Endothelial cell of umbilical vein (primary cell): Measurements from ENCODE around the gene BTBD2. TPM values are rescaled to one million over a fixed set of nuclear protein-coding genes. Genes with fewer than 3 reads are reported as not detected.

ENCODE experiments used
- BruUV-seq: library from RNA; stranded (reverse); fragments of 400-500 nt; replicated peaks from 2 replicates; lab custom pipeline; 2021; lab: Mats Ljungman, UMichigan
- CTCF ChIA-PET: fragments of 300-600, 350-600 bp; sonication (Branson Sonifier 250); formaldehyde crosslinking; loops from one replicate; lab custom pipeline; 2021; ENCODE audit warnings: antibody characterized with exemption, inconsistent platforms; lab: Charles Lee
- POLR2A ChIA-PET: fragments of 300-600, 350-600 bp; sonication (Branson Sonifier 250); formaldehyde crosslinking; loops from one replicate; lab custom pipeline; 2021; ENCODE audit warnings: antibody characterized with exemption, inconsistent platforms; lab: Charles Lee
- DNase-seq: peaks from one replicate; pipeline ENCODE4 v3.0.0-alpha.2; 2011; ENCODE audit warnings: low read depth, low spot score
- FAIRE-seq: peaks from 2 replicates; lab custom pipeline; 2011; peaks lifted over from hg19 to GRCh38; lab: Jason Lieb, UNC
- H2AFZ ChIP-seq: 2 replicates; pipeline ENCODE4 v1.6.0; 2012; ENCODE audit warnings: low read depth, low read length, control low read depth, inconsistent platforms
- H3K27ac ChIP-seq: 2 replicates; pipeline ENCODE4 v1.5.1; 2011; ENCODE audit warnings: low read depth, mild to moderate bottlenecking, control low read depth, low read length, moderate library complexity; ENCODE audit not compliant: insufficient read depth
- H3K27me3 ChIP-seq, 2 experiments: 2 replicates each; pipeline versions ENCODE4 v1.6.0 to v1.6.1; 2011; ENCODE audit warnings: low read length in 2 of 2, mixed read lengths in 1 of 2; ENCODE audit not compliant: control insufficient read depth in 2 of 2, insufficient read depth in 2 of 2
- H3K36me3 ChIP-seq, 2 experiments: 2 replicates in 1 of 2; 3 replicates in 1 of 2; pipeline ENCODE4 v1.5.1; 2011; ENCODE audit warnings: low read length in 2 of 2, mild to moderate bottlenecking in 1 of 2, moderate library complexity in 1 of 2; ENCODE audit not compliant: control insufficient read depth in 2 of 2, insufficient read depth in 2 of 2; ENCODE audit errors: extremely low read depth in 1 of 2
- H3K4me1 ChIP-seq: 3 replicates; pipeline ENCODE4 v1.5.1; 2011; ENCODE audit warnings: mild to moderate bottlenecking, low read length; ENCODE audit not compliant: control insufficient read depth, insufficient read depth; ENCODE audit errors: extremely low read depth
- H3K4me2 ChIP-seq: 2 replicates; pipeline ENCODE4 v1.6.1; 2011; ENCODE audit warnings: low read length, control low read depth, mixed read lengths; ENCODE audit not compliant: insufficient read depth
- H3K4me3 ChIP-seq, 3 experiments: fragments of 200-600 bp in 1 of 3; sonication (generic), shearing (Covaris generic) in 1 of 3; replicated peaks in 1 of 3; 2 replicates each; pipeline ENCODE4 v1.5.1; 2011 to 2016; ENCODE audit warnings: control low read depth in 3 of 3, low read length in 3 of 3, mild to moderate bottlenecking in 2 of 3, inconsistent platforms in 1 of 3, low read depth in 1 of 3, moderate library complexity in 1 of 3; ENCODE audit not compliant: insufficient read depth in 1 of 3
- H3K79me2 ChIP-seq: 2 replicates; pipeline ENCODE4 v1.6.0; 2012; ENCODE audit warnings: low read length, inconsistent platforms; ENCODE audit not compliant: control insufficient read depth, insufficient read depth
- H3K9ac ChIP-seq: replicated peaks from 2 replicates; pipeline ENCODE3; 2011; ENCODE audit warnings: low read length, control low read depth; ENCODE audit not compliant: insufficient read depth; ENCODE audit errors: extremely low read depth
- H3K9me1 ChIP-seq: replicated peaks from 3 replicates; pipeline ENCODE4 v1.6.0; 2011; ENCODE audit warnings: mild to moderate bottlenecking, low read length; ENCODE audit not compliant: control insufficient read depth, insufficient read depth; ENCODE audit errors: extremely low read depth
- H3K9me3 ChIP-seq: replicated peaks from 2 replicates; pipeline ENCODE4 v1.5.1; 2012; ENCODE audit warnings: low read length, inconsistent platforms; ENCODE audit not compliant: control insufficient read depth, insufficient read depth
- H4K20me1 ChIP-seq: replicated peaks from 2 replicates; pipeline ENCODE3; 2011; ENCODE audit warnings: mild to moderate bottlenecking, low read length; ENCODE audit not compliant: control insufficient read depth, insufficient read depth; ENCODE audit errors: extremely low read depth
- EZH2 ChIP-seq: IDR thresholded peaks from 2 replicates; pipeline ENCODE4 v1.6.1; 2012; ENCODE audit warnings: borderline replicate concordance, low read depth, mild to moderate bottlenecking, moderate library complexity, low read length, inconsistent platforms; ENCODE audit not compliant: severe bottlenecking
- FOS ChIP-seq: IDR thresholded peaks from 2 replicates; pipeline ENCODE4 v1.6.1; 2011; ENCODE audit warnings: mild to moderate bottlenecking, low read length, moderate library complexity, borderline replicate concordance; ENCODE audit not compliant: insufficient read depth
- GATA2 ChIP-seq: IDR thresholded peaks from 2 replicates; pipeline ENCODE4 v1.7.0; 2011; ENCODE audit warnings: low read depth, mild to moderate bottlenecking, moderate library complexity, mixed read lengths, low read length; ENCODE audit not compliant: insufficient read length, insufficient read depth
- JUN ChIP-seq: IDR thresholded peaks from 2 replicates; pipeline ENCODE4 v1.6.1; 2011; ENCODE audit warnings: borderline replicate concordance, low read depth; ENCODE audit not compliant: insufficient read length, insufficient read depth
- MYC ChIP-seq: IDR thresholded peaks from one replicate; pipeline ENCODE4 v1.6.1; 2011; ENCODE audit warnings: mild to moderate bottlenecking, low read depth, low read length
- POLR2A ChIP-seq: IDR thresholded peaks from 2 replicates; pipeline ENCODE4 v1.6.1; 2012; ENCODE audit warnings: low read depth, mild to moderate bottlenecking, control low read depth, low read length
- POLR2AphosphoS5 ChIP-seq: IDR thresholded peaks from 2 replicates; pipeline ENCODE4 v1.6.1; 2012; ENCODE audit warnings: low read depth, mild to moderate bottlenecking, control low read depth, low read length, moderate library complexity; ENCODE audit not compliant: insufficient read depth
- dilution Hi-C: fragments of 300-500 bp; cut with MboI; formaldehyde crosslinking; loops from one replicate; pipeline ENCODE4 v1.15.0; 2019; ENCODE audit warnings: low sequenced_read_pairs; ENCODE audit not compliant: extremely low pct_ligation_motif_present
- intact Hi-C: fragments of 100-400 bp; cut with micrococcal nuclease; formaldehyde crosslinking; loops from one replicate; pipeline ENCODE4 v1.10.0; 2022
- polyA plus RNA-seq, 4 experiments: library from polyadenylated mRNA; depleted of rRNA in 3 of 4; stranded (reverse) in 3 of 4; unstranded in 1 of 4; fragments of >200 nt; gene quantifications; 2 replicates each; pipeline versions ENCODE4 v1.2.1 to v1.2.3, GENCODE V29; 2011 to 2012; ENCODE audit warnings: missing spikeins in 1 of 4
- total RNA-seq: library from RNA; stranded (reverse); gene quantifications from 2 replicates; pipeline ENCODE4 v1.2.3, GENCODE V29; 2021
- TF ChIP-seq, protein P1 (sequence below): IDR thresholded peaks from 2 replicates; pipeline ENCODE4 v1.6.1; 2011; ENCODE audit not compliant: insufficient read depth, insufficient read length
- TF ChIP-seq, protein P2 (sequence below), 2 donors: IDR thresholded peaks; 1 replicate in 1 of 2; 2 replicates in 1 of 2; pipeline ENCODE4 v1.5.1; 2011; ENCODE audit warnings: low read length in 2 of 2, mild to moderate bottlenecking in 2 of 2, moderate library complexity in 2 of 2, control low read depth in 1 of 2, inconsistent platforms in 1 of 2, low read depth in 1 of 2; ENCODE audit not compliant: insufficient read depth in 1 of 2; ENCODE audit errors: extremely low read depth in 1 of 2

Gene BTBD2
- total and polyA plus RNA-seq, 2 donors (not counting 3 experiments of a cell fraction or from before 2014, with no cell fraction given) = 59.2 to 78.2 TPM

DNA sequence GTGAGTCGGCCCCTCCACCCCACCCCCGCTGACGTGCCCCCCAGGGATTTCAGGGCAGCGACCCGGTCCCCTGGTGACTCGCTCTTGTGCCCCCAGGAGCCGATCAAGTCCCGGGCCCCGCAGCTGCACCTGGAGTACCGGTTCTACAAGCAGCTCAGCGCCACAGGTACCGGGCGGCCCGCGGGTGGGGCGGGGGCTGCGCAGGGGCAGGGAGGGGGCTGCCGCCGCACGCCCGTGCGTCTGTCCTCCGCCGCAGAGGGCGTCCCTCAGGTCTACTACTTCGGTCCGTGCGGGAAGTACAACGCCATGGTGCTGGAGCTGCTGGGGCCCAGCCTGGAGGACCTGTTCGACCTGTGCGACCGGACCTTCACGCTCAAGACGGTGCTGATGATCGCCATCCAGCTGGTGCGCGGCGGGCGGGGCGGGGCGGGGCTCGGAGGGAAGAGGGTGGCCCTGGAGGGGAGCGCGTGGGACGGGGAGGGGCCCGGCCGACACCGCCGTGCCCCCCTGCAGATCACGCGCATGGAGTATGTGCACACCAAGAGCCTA is 37.1 kb downstream of the BTBD2 start:
- dilution Hi-C loops (no loop called here), intact Hi-C loops (no loop called here)
- no peaks in the 10 kb centered on the region for H3K4me1 ChIP-seq
- H3K9me1 ChIP-seq = no peaks in the 10 kb centered on the region
- CTCF ChIA-PET = no interaction called here
- TF ChIP-seq POLR2A (no peak), JUN (no peak)
- FAIRE-seq (no peak), DNase-seq (no peak)
- no peaks in the 10 kb centered on the region for H3K27me3 ChIP-seq
- BruUV-seq = no TSS peak
- no peak overlapping the region for H3K9ac ChIP-seq
- POLR2A ChIA-PET = no interaction called here
- H3K79me2 ChIP-seq = peaks cover 12% of the 10 kb centered on the region
- H3K4me3 ChIP-seq = no peak overlapping the region
- H3K27ac ChIP-seq = no peak overlapping the region
- no peak overlapping the region for H3K4me2 ChIP-seq
- H3K9me3 ChIP-seq = no peaks in the 10 kb centered on the region
- peaks cover 5 to 35% of the 10 kb centered on the region in 2 experiments for H3K36me3 ChIP-seq
- no peak overlapping the region for H2AFZ ChIP-seq
- H4K20me1 ChIP-seq = no peaks in the 10 kb centered on the region

DNA sequence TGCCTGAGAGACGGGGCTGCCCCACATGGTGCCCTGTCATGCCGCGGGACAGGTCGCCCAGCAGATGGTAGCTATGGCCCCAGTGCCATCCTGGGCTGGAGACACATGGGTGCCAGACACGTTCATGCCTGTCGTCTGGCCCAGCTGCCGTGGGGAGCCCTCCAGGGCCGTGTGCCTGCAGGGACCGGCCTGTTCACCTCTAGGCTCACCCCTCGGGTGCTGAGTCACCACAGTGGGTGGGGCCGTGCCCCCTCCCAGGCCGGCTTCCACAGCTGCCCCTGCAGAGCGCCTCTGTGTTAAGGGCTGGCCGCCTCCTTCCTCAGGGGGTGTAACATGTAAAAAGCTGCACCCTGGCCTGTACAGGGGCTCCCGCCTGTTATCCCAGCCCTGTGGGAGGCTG is 38.4 kb downstream of the BTBD2 start:
- CTCF ChIA-PET = interaction anchor here (1.0 to 1.1 kb wide), 2 partner anchors 32 to 47 kb away, joined by 3 read pairs; no protein-coding TSS in a partner anchor
- no peak overlapping the region for H3K4me2 ChIP-seq
- dilution Hi-C loops (no loop called here), intact Hi-C loops (no loop called here)
- H3K79me2 ChIP-seq = peaks cover 15% of the 10 kb centered on the region
- BruUV-seq = no TSS peak
- H3K9me1 ChIP-seq = no peaks in the 10 kb centered on the region
- TF ChIP-seq FOS = no peak
- TF ChIP-seq, protein P1, sequence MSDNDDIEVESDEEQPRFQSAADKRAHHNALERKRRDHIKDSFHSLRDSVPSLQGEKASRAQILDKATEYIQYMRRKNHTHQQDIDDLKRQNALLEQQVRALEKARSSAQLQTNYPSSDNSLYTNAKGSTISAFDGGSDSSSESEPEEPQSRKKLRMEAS = no peak
- TF ChIP-seq, protein P2, sequence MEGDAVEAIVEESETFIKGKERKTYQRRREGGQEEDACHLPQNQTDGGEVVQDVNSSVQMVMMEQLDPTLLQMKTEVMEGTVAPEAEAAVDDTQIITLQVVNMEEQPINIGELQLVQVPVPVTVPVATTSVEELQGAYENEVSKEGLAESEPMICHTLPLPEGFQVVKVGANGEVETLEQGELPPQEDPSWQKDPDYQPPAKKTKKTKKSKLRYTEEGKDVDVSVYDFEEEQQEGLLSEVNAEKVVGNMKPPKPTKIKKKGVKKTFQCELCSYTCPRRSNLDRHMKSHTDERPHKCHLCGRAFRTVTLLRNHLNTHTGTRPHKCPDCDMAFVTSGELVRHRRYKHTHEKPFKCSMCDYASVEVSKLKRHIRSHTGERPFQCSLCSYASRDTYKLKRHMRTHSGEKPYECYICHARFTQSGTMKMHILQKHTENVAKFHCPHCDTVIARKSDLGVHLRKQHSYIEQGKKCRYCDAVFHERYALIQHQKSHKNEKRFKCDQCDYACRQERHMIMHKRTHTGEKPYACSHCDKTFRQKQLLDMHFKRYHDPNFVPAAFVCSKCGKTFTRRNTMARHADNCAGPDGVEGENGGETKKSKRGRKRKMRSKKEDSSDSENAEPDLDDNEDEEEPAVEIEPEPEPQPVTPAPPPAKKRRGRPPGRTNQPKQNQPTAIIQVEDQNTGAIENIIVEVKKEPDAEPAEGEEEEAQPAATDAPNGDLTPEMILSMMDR (IDR thresholded peaks at IDR 0.05; ENCODE audit: extremely low read depth in 1 of 2, insufficient read depth in 1 of 2, low read depth in 1 of 2, low read length in 2 of 2) = no peak
- no peak for TF ChIP-seq MYC
- no peak for TF ChIP-seq POLR2AphosphoS5
- TF ChIP-seq JUN = no peak
- no peak for TF ChIP-seq GATA2
- TF ChIP-seq EZH2 = no peak
- TF ChIP-seq POLR2A = no peak
- H2AFZ ChIP-seq = no peak overlapping the region
- H3K36me3 ChIP-seq = peaks cover 5 to 35% of the 10 kb centered on the region in 2 experiments
- POLR2A ChIA-PET = no interaction called here
- H3K9ac ChIP-seq = no peak overlapping the region
- DNase-seq (no peak), FAIRE-seq (no peak)
- H3K27ac ChIP-seq = no peak overlapping the region
- H4K20me1 ChIP-seq = no peaks in the 10 kb centered on the region
- no peak overlapping the region for H3K4me3 ChIP-seq
- no peaks in the 10 kb centered on the region for H3K4me1 ChIP-seq
- no peaks in the 10 kb centered on the region for H3K9me3 ChIP-seq
- H3K27me3 ChIP-seq = no peaks in the 10 kb centered on the region
